IMR-90 (cell line): ENCODE results near the gene PLA2G2C. TPM values are rescaled to one million over a fixed set of nuclear protein-coding genes. Genes with fewer than 3 reads are reported as not detected.

Source experiments
- ATAC-seq: fragments of 200-7000 bp; cut with Tn5 transposase; 2 replicates; pipeline ENCODE4 v1.9.1; 2020; ENCODE audit warnings: low read depth, mild to moderate bottlenecking, moderate library complexity
- BruUV-seq: library from RNA; stranded (reverse); fragments of 400-500 nt; replicated peaks from 2 replicates; lab custom pipeline; 2021; lab: Mats Ljungman, UMichigan
- CTCF ChIA-PET: fragments of 300-600 bp; formaldehyde crosslinking; extraction: SDS; loops from one replicate; lab custom pipeline; 2021; ENCODE audit warnings: antibody characterized with exemption; lab: Yijun Ruan, JAX
- POLR2A ChIA-PET: fragments of 300-600 bp; sonication (Branson Sonifier 250); formaldehyde crosslinking; loops from one replicate; lab custom pipeline; 2022; ENCODE audit warnings: antibody characterized with exemption; ENCODE audit not compliant: unreplicated experiment; lab: Charles Lee
- DNase-seq: peaks from one replicate; pipeline ENCODE4 v3.0.0; 2013
- H2AFZ ChIP-seq: replicated peaks from 2 replicates; pipeline ENCODE3; 2013; ENCODE audit warnings: low read length, mild to moderate bottlenecking; ENCODE audit not compliant: poor library complexity
- H2AK5ac ChIP-seq: 2 replicates; pipeline ENCODE4 v1.6.1; 2013; ENCODE audit warnings: low read depth, low read length, inconsistent platforms
- H2AK9ac ChIP-seq: replicated peaks from 2 replicates; pipeline ENCODE3; 2013; ENCODE audit warnings: mild to moderate bottlenecking, low read depth, low read length, moderate library complexity; ENCODE audit not compliant: poor library complexity
- H2BK120ac ChIP-seq: 2 replicates; pipeline ENCODE4 v1.6.1; 2013; ENCODE audit warnings: low read depth, low read length, inconsistent platforms
- H2BK15ac ChIP-seq: 3 replicates; pipeline ENCODE4 v1.6.1; 2013; ENCODE audit warnings: low read depth, low read length, inconsistent platforms
- H2BK20ac ChIP-seq: 2 replicates; pipeline ENCODE4 v1.6.1; 2013; ENCODE audit warnings: low read depth, mild to moderate bottlenecking, inconsistent platforms, low read length, moderate library complexity
- H2BK5ac ChIP-seq: 2 replicates; pipeline ENCODE4 v1.6.1; 2013; ENCODE audit warnings: mild to moderate bottlenecking, low read depth, low read length, inconsistent platforms; ENCODE audit not compliant: poor library complexity, severe bottlenecking
- H3K14ac ChIP-seq: replicated peaks from 2 replicates; pipeline ENCODE4 v1.6.1; 2013; ENCODE audit warnings: low read depth, low read length, inconsistent platforms
- H3K18ac ChIP-seq: 2 replicates; pipeline ENCODE4 v1.6.1; 2013; ENCODE audit warnings: low read depth, low read length, control low read depth
- H3K23ac ChIP-seq: 2 replicates; pipeline ENCODE4 v1.6.1; 2013; ENCODE audit warnings: low read depth, low read length, inconsistent platforms
- H3K27ac ChIP-seq: 2 replicates; pipeline ENCODE4 v1.5.1; 2013; ENCODE audit warnings: mild to moderate bottlenecking, control low read depth, low read length; ENCODE audit not compliant: insufficient read depth
- H3K27me3 ChIP-seq: 2 replicates; pipeline ENCODE4 v1.6.1; 2013; ENCODE audit warnings: low read length; ENCODE audit not compliant: control insufficient read depth, insufficient read depth
- H3K36me3 ChIP-seq: 2 replicates; pipeline ENCODE4 v1.6.1; 2013; ENCODE audit warnings: low read length, mixed read lengths; ENCODE audit not compliant: control insufficient read depth, insufficient read depth
- H3K4ac ChIP-seq: 2 replicates; pipeline ENCODE4 v1.6.1; 2013; ENCODE audit warnings: low read depth, low read length, inconsistent platforms
- H3K4me1 ChIP-seq: 2 replicates; pipeline ENCODE4 v1.6.1; 2013; ENCODE audit warnings: low read length, mixed read lengths; ENCODE audit not compliant: control insufficient read depth, insufficient read depth
- H3K4me2 ChIP-seq: 2 replicates; pipeline ENCODE4 v1.6.1; 2013; ENCODE audit warnings: low read depth, mild to moderate bottlenecking, control low read depth, low read length, moderate library complexity
- H3K4me3 ChIP-seq: 2 replicates; pipeline ENCODE4 v1.5.1; 2013; ENCODE audit warnings: low read depth, mild to moderate bottlenecking, control low read depth, low read length, moderate library complexity; ENCODE audit not compliant: insufficient read depth
- H3K56ac ChIP-seq: 2 replicates; pipeline ENCODE4 v1.6.1; 2013; ENCODE audit warnings: low read length, inconsistent platforms; ENCODE audit not compliant: insufficient read depth; ENCODE audit errors: extremely low read depth
- H3K79me1 ChIP-seq, 2 experiments: 2 replicates each; pipeline ENCODE4 v1.6.1; 2013; ENCODE audit warnings: low read length in 2 of 2, inconsistent platforms in 1 of 2, low read depth in 1 of 2
- H3K9ac ChIP-seq: 2 replicates; pipeline ENCODE4 v1.6.1; 2013; ENCODE audit warnings: low read depth, low read length, control low read depth
- H3K9me1 ChIP-seq: 2 replicates; pipeline ENCODE4 v1.6.1; 2013; ENCODE audit warnings: low read length, inconsistent platforms; ENCODE audit not compliant: insufficient read depth
- H3K9me3 ChIP-seq: 2 replicates; pipeline ENCODE4 v1.6.1; 2013; ENCODE audit warnings: low read length; ENCODE audit not compliant: control insufficient read depth, insufficient read depth
- H4K20me1 ChIP-seq: 2 replicates; pipeline ENCODE4 v1.6.1; 2013; ENCODE audit warnings: low read length, inconsistent platforms; ENCODE audit not compliant: insufficient read depth
- H4K5ac ChIP-seq: 2 replicates; pipeline ENCODE4 v1.6.1; 2013; ENCODE audit warnings: mild to moderate bottlenecking, low read depth, low read length, control low read depth
- H4K8ac ChIP-seq, 2 experiments: 2 replicates each; pipeline ENCODE4 v1.6.1; 2013; ENCODE audit warnings: low read depth in 2 of 2, low read length in 2 of 2, control low read depth in 1 of 2, inconsistent platforms in 1 of 2
- H4K91ac ChIP-seq: 2 replicates; pipeline ENCODE4 v1.6.1; 2013; ENCODE audit warnings: low read depth, low read length, inconsistent platforms; ENCODE audit not compliant: insufficient read depth
- CTCF ChIP-seq: conservative IDR thresholded peaks from 2 replicates; pipeline ENCODE4 v1.5.1; 2012; ENCODE audit warnings: mild to moderate bottlenecking, low read depth, low read length, improper control_type of control experiment
- ELK1 ChIP-seq: fragments of 150-350 bp; IDR thresholded peaks from 2 replicates; pipeline ENCODE4 v1.6.1; 2016; ENCODE audit warnings: low read depth, mild to moderate bottlenecking, low read length, moderate library complexity, borderline replicate concordance
- FOS ChIP-seq: fragments of 150-350 bp; IDR thresholded peaks from 2 replicates; pipeline ENCODE4 v1.6.1; 2016; ENCODE audit warnings: low read depth, low read length
- MXI1 ChIP-seq: IDR thresholded peaks from 2 replicates; pipeline ENCODE4 v1.6.1; 2012; ENCODE audit warnings: low read depth, mild to moderate bottlenecking, low read length, moderate library complexity, borderline replicate concordance
- NFE2L2 ChIP-seq: fragments of 150-350 bp; IDR thresholded peaks from 2 replicates; pipeline ENCODE4 v1.6.1; 2016; ENCODE audit warnings: low read depth, mild to moderate bottlenecking, low read length
- RCOR1 ChIP-seq: IDR thresholded peaks from 2 replicates; pipeline ENCODE4 v1.6.1; 2012; ENCODE audit warnings: mild to moderate bottlenecking, low read length, improper control_type of control experiment; ENCODE audit not compliant: insufficient replicate concordance
- SMC3 ChIP-seq: fragments of 150-350 bp; IDR thresholded peaks from 2 replicates; pipeline ENCODE4 v1.6.1; 2016; ENCODE audit warnings: low read depth, mild to moderate bottlenecking, antibody characterized with exemption, low read length, moderate library complexity
- WGBS, 2 experiments: methylation state at CpG; one replicate each; pipeline versions ENCODE4 v1.1.5 to v1.1.7; 2013; ENCODE audit warnings: missing lambda C conversion rate in 2 of 2; ENCODE audit not compliant: insufficient read length in 1 of 2; ENCODE audit errors: extremely low coverage in 2 of 2; 5-methylcytosine and 5-hydroxymethylcytosine counted together
- dilution Hi-C: fragments of 300-500 bp; cut with HindIII; formaldehyde crosslinking; loops from one replicate; pipeline ENCODE4 v1.14.3; 2018; ENCODE audit warnings: low sequenced_read_pairs; ENCODE audit not compliant: unreplicated experiment
- in situ Hi-C: fragments of 300-500 bp; cut with MboI; formaldehyde crosslinking; loops from 3 replicates; pipeline ENCODE4 v1.14.3; 2019; ENCODE audit warnings: low sequenced_read_pairs, inconsistent platforms, mixed read lengths
- intact Hi-C: fragments of 100-400 bp; cut with micrococcal nuclease; formaldehyde crosslinking; loops from 2 replicates; pipeline ENCODE4 v1.10.0; 2022
- polyA plus RNA-seq, 3 experiments: library from polyadenylated mRNA; depleted of rRNA; stranded (reverse); fragments of >200 nt; gene quantifications; 2 replicates each; pipeline ENCODE4 v1.2.3, GENCODE V29; 2012; ENCODE audit warnings: low replicate concordance in 1 of 3
- total RNA-seq: library from RNA; depleted of rRNA; stranded (reverse); fragments of >200 nt; gene quantifications from 2 replicates; pipeline ENCODE4 v1.2.3, GENCODE V29; 2012
- TF ChIP-seq, protein P1 (sequence below): fragments of 150-350 bp; IDR thresholded peaks from 2 replicates; pipeline ENCODE4 v1.6.1; 2017; ENCODE audit warnings: mild to moderate bottlenecking, antibody characterized with exemption, low read length, low read depth

PLA2G2C gene
- total and polyA plus RNA-seq, 2 of the 4 experiments (the other 2 are of a cell fraction), result not detected

GRCh38 chr1:20199840-20200239 lies 13.5 kb upstream of the PLA2G2C start:
- in situ Hi-C loops, result loop anchor here (25.0 kb wide), 1 partner anchor 437 kb away; the partner anchor contains the start of gene PINK1
- dilution Hi-C loops, result no loop called here
- no TSS peak for BruUV-seq

More at GRCh38 chr1:20199840-20200239, 13.5 kb upstream of the PLA2G2C start:
- Histone ChIP-seq H3K18ac (no peak overlapping the region), H3K9me3 (no peaks in the 10 kb centered on the region), H3K27ac (no peak overlapping the region), H3K4me3 (no peak overlapping the region), H3K9me1 (peaks cover 3% of the 10 kb centered on the region; the same call in 1 of the 2 replicates), H3K4ac (no peak overlapping the region), H2BK15ac (no peak overlapping the region), H4K5ac (no peak overlapping the region), H2BK5ac (no peak overlapping the region), H4K20me1 (no peaks in the 10 kb centered on the region), H3K79me1 (no peaks in the 10 kb centered on the region), H3K4me2 (no peak overlapping the region), H3K9ac (no peak overlapping the region), H3K4me1 (no peaks in the 10 kb centered on the region), H2AK9ac (no peak overlapping the region), H3K27me3 (peaks cover 43% of the 10 kb centered on the region), H3K36me3 (no peaks in the 10 kb centered on the region), H2BK20ac (no peak overlapping the region), H2AK5ac (no peak overlapping the region), H3K23ac (no peak overlapping the region), H3K14ac (no peak overlapping the region), H2BK120ac (no peak overlapping the region), H2AFZ (no peak overlapping the region), H4K91ac (no peak overlapping the region), H4K8ac (no peak overlapping the region), H3K56ac (no peak overlapping the region)
- TF ChIP-seq MXI1 (no peak), ELK1 (no peak), FOS (no peak), CTCF (no peak), NFE2L2 (no peak), SMC3 (no peak), RCOR1 (no peak)
- TF ChIP-seq, protein P1, sequence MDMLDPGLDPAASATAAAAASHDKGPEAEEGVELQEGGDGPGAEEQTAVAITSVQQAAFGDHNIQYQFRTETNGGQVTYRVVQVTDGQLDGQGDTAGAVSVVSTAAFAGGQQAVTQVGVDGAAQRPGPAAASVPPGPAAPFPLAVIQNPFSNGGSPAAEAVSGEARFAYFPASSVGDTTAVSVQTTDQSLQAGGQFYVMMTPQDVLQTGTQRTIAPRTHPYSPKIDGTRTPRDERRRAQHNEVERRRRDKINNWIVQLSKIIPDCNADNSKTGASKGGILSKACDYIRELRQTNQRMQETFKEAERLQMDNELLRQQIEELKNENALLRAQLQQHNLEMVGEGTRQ, result no peak
- 53% methylated on average over 2 of the region's 2 CpGs; no CpG with 5 or more reads in 1 of the 2 experiments for WGBS, 2 experiments
- ChIA-PET CTCF (interaction anchor here (0.9 kb wide), 1 partner anchor 37 kb away, joined by 3 read pairs; no protein-coding TSS in a partner anchor), POLR2A (no interaction called here)
- intact Hi-C loops, result no loop called here
- ATAC-seq, result no peak
- DNase-seq, result no peak
